Astrocyte of the spinal cord (primary cell): ENCODE measurements around the gene LOXHD1.

ENCODE experiments used
- DNase-seq: peaks from one replicate; pipeline ENCODE4 v3.0.0; 2011; ENCODE audit warnings: low read depth, low spot score
- H3K4me3 ChIP-seq: 2 replicates; pipeline ENCODE4 v1.5.1; 2011; ENCODE audit warnings: low read depth, mild to moderate bottlenecking, low read length, moderate library complexity
- in situ Hi-C: cut with HindIII; loops from 2 replicates; pipeline ENCODE4 v1.10.0; 2017; ENCODE audit warnings: low sequenced_read_pairs
- TF ChIP-seq, protein P1 (sequence below): IDR thresholded peaks from 2 replicates; pipeline ENCODE4 v1.5.1; 2012; ENCODE audit warnings: low read depth, mild to moderate bottlenecking, low read length, inconsistent platforms

LOXHD1 gene

DNA sequence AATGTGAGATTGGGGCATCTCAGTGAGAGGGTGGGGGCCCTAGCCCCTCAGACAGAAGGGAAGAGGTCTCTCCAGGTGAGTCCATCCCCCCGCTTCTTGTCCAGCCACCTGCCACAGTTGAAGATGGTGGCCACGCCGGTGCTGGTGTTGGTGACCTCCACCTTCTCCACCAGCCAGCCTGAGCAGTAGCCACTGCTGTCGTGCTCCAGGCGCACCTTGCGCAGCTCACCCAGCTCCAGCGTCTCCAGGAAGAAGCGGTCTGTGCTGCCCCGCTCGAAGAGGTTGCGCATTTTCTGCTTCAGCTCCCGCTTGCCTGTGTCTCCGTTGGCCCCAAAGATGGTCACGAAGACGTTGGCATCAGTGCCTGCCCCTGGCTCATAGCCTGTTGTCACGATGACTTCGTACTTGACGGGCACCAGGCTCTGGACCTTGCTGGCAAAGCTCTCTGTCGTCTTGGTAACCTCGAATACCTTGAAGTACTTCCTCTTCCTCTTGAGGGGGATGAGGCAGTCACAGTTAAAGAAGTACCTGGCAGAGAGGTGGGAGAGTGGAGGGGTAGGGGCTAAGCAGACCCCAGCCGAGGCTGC, 179.5 kb downstream of the LOXHD1 start:
- no peak overlapping the region for H3K4me3 ChIP-seq
- in situ Hi-C loops, result no loop called here
- no peak for DNase-seq
- TF ChIP-seq, protein P1, sequence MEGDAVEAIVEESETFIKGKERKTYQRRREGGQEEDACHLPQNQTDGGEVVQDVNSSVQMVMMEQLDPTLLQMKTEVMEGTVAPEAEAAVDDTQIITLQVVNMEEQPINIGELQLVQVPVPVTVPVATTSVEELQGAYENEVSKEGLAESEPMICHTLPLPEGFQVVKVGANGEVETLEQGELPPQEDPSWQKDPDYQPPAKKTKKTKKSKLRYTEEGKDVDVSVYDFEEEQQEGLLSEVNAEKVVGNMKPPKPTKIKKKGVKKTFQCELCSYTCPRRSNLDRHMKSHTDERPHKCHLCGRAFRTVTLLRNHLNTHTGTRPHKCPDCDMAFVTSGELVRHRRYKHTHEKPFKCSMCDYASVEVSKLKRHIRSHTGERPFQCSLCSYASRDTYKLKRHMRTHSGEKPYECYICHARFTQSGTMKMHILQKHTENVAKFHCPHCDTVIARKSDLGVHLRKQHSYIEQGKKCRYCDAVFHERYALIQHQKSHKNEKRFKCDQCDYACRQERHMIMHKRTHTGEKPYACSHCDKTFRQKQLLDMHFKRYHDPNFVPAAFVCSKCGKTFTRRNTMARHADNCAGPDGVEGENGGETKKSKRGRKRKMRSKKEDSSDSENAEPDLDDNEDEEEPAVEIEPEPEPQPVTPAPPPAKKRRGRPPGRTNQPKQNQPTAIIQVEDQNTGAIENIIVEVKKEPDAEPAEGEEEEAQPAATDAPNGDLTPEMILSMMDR, result no peak

DNA sequence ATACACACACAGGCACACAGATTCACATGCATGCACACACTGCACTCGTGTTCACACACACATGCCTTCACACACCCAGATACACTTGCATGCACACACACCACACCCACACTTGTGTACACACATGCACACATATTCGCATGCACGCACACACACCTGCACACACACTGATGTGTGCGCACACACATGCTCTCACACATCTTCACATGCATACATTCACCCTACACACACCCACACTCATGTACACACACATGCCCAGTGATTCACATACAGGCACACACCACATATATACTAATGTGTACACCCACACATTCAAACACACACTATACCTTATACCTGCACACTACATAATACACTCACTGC, 181.6 kb downstream of the LOXHD1 start:
- no peak overlapping the region for H3K4me3 ChIP-seq
- in situ Hi-C loops, result no loop called here
- no peak for DNase-seq
- TF ChIP-seq, protein P1, result no peak

DNA sequence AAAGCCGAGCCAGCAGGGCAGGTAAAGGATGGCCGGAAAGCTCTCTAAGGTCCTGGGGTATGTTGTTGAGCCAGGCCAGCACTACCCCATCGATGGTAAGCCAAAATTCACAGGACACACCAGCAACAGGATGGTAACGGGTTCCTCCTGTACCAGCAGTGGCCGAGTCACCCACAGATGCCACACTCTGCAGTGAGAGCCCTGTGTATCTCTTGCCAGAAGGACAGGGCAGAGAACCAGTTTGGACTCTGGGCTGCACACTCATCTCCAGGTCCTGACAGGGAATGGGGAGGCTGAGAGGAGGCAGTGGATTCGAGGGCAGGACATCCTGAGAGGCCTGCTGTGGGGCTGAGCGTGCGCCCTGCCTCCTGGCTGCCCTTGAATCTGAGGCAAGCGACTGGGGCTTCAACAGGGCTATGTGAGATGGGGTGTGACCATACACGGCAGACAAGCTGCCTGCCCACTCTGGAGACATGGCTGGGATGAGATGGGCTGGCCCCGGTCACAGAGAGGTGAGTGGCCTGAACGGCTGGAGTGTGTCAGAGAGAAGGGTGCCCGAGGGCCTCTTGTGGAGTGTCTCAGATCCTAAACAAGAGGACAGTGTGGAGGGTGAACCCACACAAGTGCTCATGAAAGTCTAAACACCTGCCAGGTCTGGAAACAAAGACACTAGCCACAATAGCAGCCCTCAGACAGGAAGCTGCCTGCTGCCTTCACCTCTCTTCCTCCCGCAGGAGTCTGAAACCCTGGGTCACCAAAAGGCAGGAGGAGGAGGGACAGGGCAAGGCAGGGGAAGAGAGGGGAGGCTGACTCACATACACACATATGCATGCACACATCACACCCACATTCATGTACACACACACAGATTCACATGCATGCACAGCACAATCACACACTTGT, 182.3 kb downstream of the LOXHD1 start:
- H3K4me3 ChIP-seq, result no peak overlapping the region
- no peak for DNase-seq
- TF ChIP-seq, protein P1, result no peak
- in situ Hi-C loops, result no loop called here

DNA sequence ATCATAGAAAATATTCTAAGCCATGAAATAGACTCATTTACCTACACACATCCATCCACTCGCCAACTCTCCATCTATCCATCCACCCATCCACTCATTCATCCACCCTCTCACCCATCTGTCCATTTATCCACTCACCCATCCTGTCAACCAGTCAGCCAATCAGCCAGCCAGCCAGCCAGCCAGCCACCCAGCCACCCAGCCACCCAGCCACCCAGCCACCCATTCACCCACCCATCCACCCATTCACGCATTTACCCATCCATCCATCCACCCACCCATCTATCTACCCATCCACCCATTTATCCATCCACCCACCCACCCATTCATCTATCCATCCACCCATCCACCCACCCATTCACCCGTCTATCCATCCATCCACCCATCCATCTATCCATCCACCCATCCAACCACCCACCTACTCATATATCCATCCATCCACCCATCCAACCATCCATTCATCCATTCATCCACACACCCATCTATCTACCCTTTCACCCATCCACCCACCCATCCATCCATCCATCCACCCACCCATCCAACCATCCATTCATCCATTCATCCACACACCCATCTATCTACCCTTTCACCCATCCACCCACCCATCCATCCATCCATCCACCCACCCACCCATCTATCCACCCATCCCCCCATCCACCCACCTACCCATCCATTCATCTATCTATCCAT, 185.1 kb downstream of the LOXHD1 start:
- no peak overlapping the region for H3K4me3 ChIP-seq
- in situ Hi-C loops, result no loop called here
- DNase-seq, result no peak
- TF ChIP-seq, protein P1, result no peak

DNA sequence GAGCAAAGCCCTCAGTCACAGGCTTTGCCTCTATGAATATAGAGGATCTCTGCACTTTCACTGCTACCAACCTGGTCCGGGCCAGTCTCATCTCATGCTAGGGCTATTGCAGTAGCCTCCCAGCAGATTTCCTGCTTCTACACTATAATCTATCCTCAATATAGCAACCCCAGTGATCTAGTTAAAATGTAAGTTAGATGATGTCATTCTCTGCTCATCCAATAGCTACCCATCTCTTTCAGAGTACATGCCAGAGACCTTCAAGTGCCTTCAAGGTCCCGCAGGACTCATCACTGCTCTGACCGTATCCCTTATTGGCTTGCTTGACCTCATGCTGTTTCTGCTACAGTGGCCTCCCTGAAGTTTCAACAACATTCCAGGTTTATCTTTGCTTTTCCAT, 186.3 kb downstream of the LOXHD1 start:
- TF ChIP-seq, protein P1, result no peak
- DNase-seq, result no peak
- in situ Hi-C loops, result no loop called here

DNA sequence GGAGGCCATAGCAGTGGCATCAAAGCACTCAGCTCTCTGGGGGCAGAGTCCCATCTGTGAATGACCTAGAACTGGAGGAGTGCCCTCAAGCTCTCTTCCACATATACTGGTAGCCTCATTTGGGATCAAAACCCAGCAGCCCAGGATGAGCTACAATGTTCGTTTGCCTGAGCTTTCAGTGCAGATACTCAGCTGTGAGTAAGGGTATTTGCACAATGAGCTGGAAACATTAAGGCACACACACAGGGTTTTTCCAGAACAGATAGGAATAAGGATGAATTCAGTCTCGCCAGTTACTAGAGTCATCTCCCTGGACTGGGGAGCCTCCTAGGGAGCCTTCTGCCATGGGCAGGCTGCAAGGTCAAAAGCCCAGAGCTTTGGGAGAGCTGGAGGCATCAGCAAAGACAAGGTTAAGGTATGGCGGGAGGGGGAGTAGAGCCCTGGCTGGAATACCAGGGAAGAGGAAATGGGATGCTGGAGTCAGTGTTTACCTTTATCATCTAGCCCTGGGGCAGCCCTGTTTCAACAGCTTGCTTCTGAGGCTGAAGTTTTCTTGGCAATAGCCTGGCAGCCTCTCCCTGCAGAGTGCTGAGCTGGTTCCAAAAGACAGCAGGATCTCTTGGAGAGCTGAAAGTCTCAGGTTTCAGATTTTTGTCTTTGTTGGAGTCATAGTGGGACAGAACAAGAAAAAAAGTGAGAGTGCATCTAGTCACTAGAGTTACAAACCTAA, 187.7 kb downstream of the LOXHD1 start:
- no peak overlapping the region for H3K4me3 ChIP-seq
- TF ChIP-seq, protein P1, result no peak
- in situ Hi-C loops, result no loop called here
- DNase-seq, result peak; percentile 53

More for the DNA sequence above, 186.3 kb downstream of the LOXHD1 start:
- no peak overlapping the region for H3K4me3 ChIP-seq
